ENCODE data around the gene ELN. TPM values are rescaled to one million over a fixed set of nuclear protein-coding genes. Genes with fewer than 3 reads are reported as not detected.

The ELN gene
- total and polyA plus RNA-seq, 2 of the 4 experiments (the other 2 are of a cell fraction), result 2.2 to 14.3 TPM

GRCh38 chr7:73985737-73986141 is 42.2 kb upstream of the ELN start:
- BruUV-seq (replicated peaks), result no TSS peak
- Histone ChIP-seq H3K27me3 (ENCODE audit: control insufficient read depth, insufficient read depth, low read length) (no peaks in the 10 kb centered on the region), H2AK5ac (ENCODE audit: low read depth, low read length) (peak overlapping the region; percentile 34; the same call in 1 of the 2 replicates), H2AFZ (replicated peaks; ENCODE audit: low read length, poor library complexity) (peak overlapping the region; percentile 88), H3K79me1 (ENCODE audit: low read depth in 1 of 2, low read length in 2 of 2) (no peaks in the 10 kb centered on the region), H3K4ac (ENCODE audit: low read depth, low read length) (peak overlapping the region; percentile 64), H2BK20ac (ENCODE audit: low read depth, low read length) (0 out of 2 replicates have a peak overlapping the region, but pooled peaks have one; percentile 24), H3K56ac (ENCODE audit: extremely low read depth, insufficient read depth, low read length) (no peak overlapping the region), H3K4me1 (ENCODE audit: control insufficient read depth, insufficient read depth, low read length) (peaks cover 7% of the 10 kb centered on the region; the same call in 1 of the 2 replicates), H3K23ac (ENCODE audit: low read depth, low read length) (no peak overlapping the region), H4K20me1 (ENCODE audit: insufficient read depth, low read length) (no peaks in the 10 kb centered on the region), H4K91ac (ENCODE audit: insufficient read depth, low read depth, low read length) (peak overlapping the region; percentile 61), H3K4me2 (ENCODE audit: low read depth, low read length) (no peak overlapping the region), H4K8ac (ENCODE audit: low read depth in 2 of 2, low read length in 2 of 2) (peak overlapping the region; percentile 25 to 66; a peak in 2 of 4 replicates), H3K14ac (replicated peaks; ENCODE audit: low read depth, low read length) (peak overlapping the region; percentile 76; the same call in 1 of the 2 replicates), H3K27ac (ENCODE audit: insufficient read depth, low read length) (no peak overlapping the region), H3K36me3 (ENCODE audit: control insufficient read depth, insufficient read depth, low read length) (no peaks in the 10 kb centered on the region), H3K9ac (ENCODE audit: low read depth, low read length) (no peak overlapping the region), H3K9me3 (ENCODE audit: control insufficient read depth, insufficient read depth, low read length) (peaks cover 1% of the 10 kb centered on the region; the same call in 1 of the 2 replicates), H2AK9ac (replicated peaks; ENCODE audit: low read depth, low read length, poor library complexity) (peak overlapping the region; percentile 70), H3K18ac (ENCODE audit: low read depth, low read length) (no peak overlapping the region; the same call in 1 of the 2 replicates), H2BK5ac (ENCODE audit: low read depth, low read length, poor library complexity, severe bottlenecking) (no peak overlapping the region), H4K5ac (ENCODE audit: low read depth, low read length) (peak overlapping the region; percentile 9; the same call in 1 of the 2 replicates), H2BK15ac (ENCODE audit: low read depth, low read length) (no peak overlapping the region; the same call in 2 of the 3 replicates), H3K4me3 (ENCODE audit: insufficient read depth, low read depth, low read length) (no peak overlapping the region), H2BK120ac (ENCODE audit: low read depth, low read length) (peak overlapping the region; percentile 82; the same call in 1 of the 2 replicates), H3K9me1 (ENCODE audit: insufficient read depth, low read length) (no peaks in the 10 kb centered on the region)
- ATAC-seq (ENCODE audit: low read depth) (no peak), DNase-seq (no peak)
- TF ChIP-seq FOS (IDR thresholded peaks at IDR 0.05; ENCODE audit: low read depth, low read length) (no peak), CTCF (conservative IDR thresholded peaks at IDR 0.05; ENCODE audit: low read depth, low read length) (no peak)
- CTCF ChIA-PET, result interaction anchor here (0.8 kb wide), 1 partner anchor 48 kb away, joined by 3 read pairs; no protein-coding TSS in a partner anchor
- intact Hi-C loops (cut with micrococcal nuclease), result no loop called here
- dilution Hi-C loops (cut with HindIII; ENCODE audit: low sequenced_read_pairs, unreplicated experiment), result no loop called here
- in situ Hi-C loops (cut with MboI; ENCODE audit: low sequenced_read_pairs), result no loop called here
- 100% methylated on average over 2 of the region's 13 CpGs; no CpG with 5 or more reads in 1 of the 2 experiments for WGBS, 2 experiments (ENCODE audit: extremely low coverage in 2 of 2, insufficient read length in 1 of 2)
- POLR2A ChIA-PET (ENCODE audit: unreplicated experiment), result no interaction called here

Measured in IMR-90 (cell line).